K562 (cell line): Measurements from ENCODE around the gene MFN1. TPM values are rescaled to one million over a fixed set of nuclear protein-coding genes. Genes with fewer than 3 reads are reported as not detected.

ENCODE experiments used
- REST ChIP-seq, 2 experiments: fragments of 450-650 bp; formaldehyde crosslinking in 1 of 2; IDR thresholded peaks; 2 replicates each; pipeline versions ENCODE4 v1.4.0 to v1.6.1; 2014 to 2020; ENCODE audit warnings: mild to moderate bottlenecking in 2 of 2, borderline replicate concordance in 1 of 2, low read depth in 1 of 2
- polyA plus RNA-seq, 8 experiments: library from polyadenylated mRNA; depleted of rRNA in 4 of 8; stranded (reverse) in 5 of 8; unstranded in 3 of 8; fragments of >200 nt; fragmentation: Nextera tagmentation in 2 of 8; fragmentation: Illumina TruSeq in 1 of 8; extraction: Ambion mirVana in 2 of 8; extraction: Trizol in 1 of 8; gene quantifications; 2 replicates each; pipeline versions ENCODE4 v1.2.1 to v1.2.3, GENCODE V29; 2011 to 2014; ENCODE audit warnings: inconsistent platforms in 1 of 8, missing spikeins in 1 of 8
- total RNA-seq, 7 experiments: library from RNA; depleted of rRNA in 6 of 7; stranded (reverse); fragments of >200 nt in 6 of 7; fragmentation: Illumina TruSeq in 2 of 7; extraction: Trizol in 2 of 7; gene quantifications; 2 replicates each; pipeline versions ENCODE4 v1.2.1 to v1.2.3, GENCODE V29; 2011 to 2021; ENCODE audit warnings: low replicate concordance in 1 of 7
- TF ChIP-seq, protein P1 (sequence below): fragments of 200-800 bp; sonication (Bioruptor generic); IDR thresholded peaks from 2 replicates; pipeline ENCODE4 v1.6.1; 2017; ENCODE audit warnings: missing genetic modification characterization, missing compliant biosample characterization

MFN1 gene
- total and polyA plus RNA-seq, 9 of the 15 experiments (the other 6 are each of a cell fraction or from before 2014, with no cell fraction given), result 10.5 to 42.7 (median 22.6) TPM

DNA sequence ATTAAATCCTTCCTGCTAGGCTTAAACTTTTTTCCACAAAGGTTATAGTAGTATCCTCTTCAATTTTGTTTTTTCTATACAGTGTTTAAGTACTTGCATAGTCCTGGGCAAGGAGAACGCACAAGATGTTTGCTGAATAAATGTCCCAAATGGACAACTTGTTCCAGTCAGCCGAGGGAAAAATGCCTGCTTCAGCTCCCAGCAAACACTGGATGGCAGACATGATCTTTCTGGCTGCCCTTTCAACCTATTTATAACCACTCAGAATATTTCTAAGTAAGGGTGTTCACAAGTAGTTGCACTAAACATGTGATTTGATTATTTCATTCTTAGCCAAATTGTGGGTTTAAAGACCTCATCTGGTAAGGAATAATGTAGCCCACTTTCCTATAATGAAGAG is 74.0 kb downstream of the MFN1 start (continued):
- TF ChIP-seq REST (IDR thresholded peaks at IDR 0.05; ENCODE audit: borderline replicate concordance) (peak; percentile 41; the same call in 1 of the 2 replicates), REST (CRISPR knock-in tag; IDR thresholded peaks at IDR 0.05; ENCODE audit: low read depth) (no peak)
- TF ChIP-seq, protein P1, sequence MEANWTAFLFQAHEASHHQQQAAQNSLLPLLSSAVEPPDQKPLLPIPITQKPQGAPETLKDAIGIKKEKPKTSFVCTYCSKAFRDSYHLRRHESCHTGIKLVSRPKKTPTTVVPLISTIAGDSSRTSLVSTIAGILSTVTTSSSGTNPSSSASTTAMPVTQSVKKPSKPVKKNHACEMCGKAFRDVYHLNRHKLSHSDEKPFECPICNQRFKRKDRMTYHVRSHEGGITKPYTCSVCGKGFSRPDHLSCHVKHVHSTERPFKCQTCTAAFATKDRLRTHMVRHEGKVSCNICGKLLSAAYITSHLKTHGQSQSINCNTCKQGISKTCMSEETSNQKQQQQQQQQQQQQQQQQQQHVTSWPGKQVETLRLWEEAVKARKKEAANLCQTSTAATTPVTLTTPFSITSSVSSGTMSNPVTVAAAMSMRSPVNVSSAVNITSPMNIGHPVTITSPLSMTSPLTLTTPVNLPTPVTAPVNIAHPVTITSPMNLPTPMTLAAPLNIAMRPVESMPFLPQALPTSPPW (CRISPR knock-in tag), result no peak
